HG03520 (cell line): ENCODE measurements around the gene APOBEC3B.
A peak's percentile ranks its signal among the peaks of the same experiment; 100 is the strongest.
"Not testable (repeated sequence)": the region's sequence is repeated elsewhere in the genome, so short reads cannot be mapped to it uniquely, and the experiment has no call there.

Experiments
- ATAC-seq: cut with Tn5 transposase; IDR thresholded peaks from one replicate; pipeline ENCODE4 v1.9.1; 2021; ENCODE audit warnings: mild to moderate bottlenecking, moderate library complexity; ENCODE audit not compliant: unreplicated experiment

The APOBEC3B gene

DNA sequence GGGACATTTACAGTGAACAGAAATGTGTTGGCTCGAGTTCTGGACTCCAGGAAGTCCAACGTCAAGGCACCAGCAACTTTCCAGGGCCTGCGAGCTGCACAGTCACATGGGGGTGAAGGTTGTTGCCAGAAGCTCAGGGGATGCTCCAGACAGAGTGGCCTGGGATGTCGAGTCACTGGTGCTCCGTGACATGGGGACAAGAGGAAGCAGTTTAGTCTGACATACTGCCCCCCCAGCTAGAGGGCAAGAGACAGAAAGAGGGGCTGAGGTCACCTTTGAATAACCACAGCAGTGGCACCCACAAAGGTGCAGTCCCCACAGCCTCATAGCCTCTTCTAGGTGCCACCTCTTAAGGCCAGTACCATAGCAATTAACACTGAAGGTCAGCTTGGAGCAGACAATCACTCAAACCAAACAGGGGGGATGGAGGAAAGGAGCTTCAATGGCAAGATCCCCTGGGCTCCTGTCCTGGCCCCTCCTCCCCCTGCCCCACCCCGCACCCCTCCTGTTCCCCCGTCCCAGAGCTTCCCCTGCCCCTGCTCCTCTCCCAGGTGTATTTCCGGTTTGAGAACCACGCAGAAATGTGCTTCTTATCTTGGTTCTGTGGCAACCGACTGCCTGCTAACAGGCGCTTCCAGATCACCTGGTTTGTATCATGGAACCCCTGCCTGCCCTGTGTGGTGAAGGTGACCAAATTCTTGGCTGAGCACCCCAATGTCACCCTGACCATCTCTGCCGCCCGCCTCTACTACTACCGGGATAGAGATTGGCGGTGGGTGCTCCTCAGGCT lies 42.6 kb downstream of the APOBEC3B start:
- ATAC-seq: no peak

GRCh38 chr22:39026509-39027150 lies 44.5 kb downstream of the APOBEC3B start:
- ATAC-seq: no peak

DNA sequence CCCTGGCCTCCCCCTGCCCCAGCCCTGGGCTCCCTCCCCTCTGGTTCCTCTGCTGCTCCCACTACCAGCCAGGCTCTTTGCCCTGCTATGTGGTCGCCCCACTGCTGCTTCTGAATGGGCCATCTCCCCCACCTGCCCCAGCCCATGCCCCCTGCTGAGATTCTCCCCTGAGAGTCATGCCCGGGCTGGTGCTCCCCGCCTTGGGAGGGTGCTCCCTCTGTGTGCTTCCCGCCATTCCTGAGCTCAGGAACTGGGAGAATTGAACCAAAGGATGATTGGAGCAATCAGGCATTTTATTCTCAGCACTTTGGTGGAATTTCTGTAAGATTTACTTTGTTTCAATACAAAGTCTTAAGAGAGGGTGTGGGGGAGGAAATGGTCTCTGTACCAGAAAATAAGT lies 45.6 kb downstream of the APOBEC3B start:
- no peak for ATAC-seq

DNA sequence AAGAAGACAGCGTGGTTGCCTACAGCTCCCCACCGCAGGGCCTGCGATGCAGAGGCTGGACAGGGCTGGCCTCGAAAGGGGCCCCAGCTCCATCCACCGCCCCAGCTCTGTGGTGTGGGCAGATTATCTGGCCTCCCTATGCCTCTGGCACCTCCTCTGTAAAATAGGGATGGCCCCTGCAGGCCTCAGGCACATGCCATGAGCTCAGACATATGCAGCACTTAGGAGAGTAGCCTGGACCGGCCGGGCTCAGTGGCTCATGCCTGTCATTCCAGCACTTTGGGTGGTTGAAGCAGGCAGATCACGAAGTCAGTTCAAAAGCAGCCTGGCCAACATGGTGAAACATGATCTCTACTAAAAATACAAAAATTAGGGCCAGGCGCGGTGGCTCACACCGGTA lies 46.1 kb downstream of the APOBEC3B start:
- no peak for ATAC-seq

- no peak for ATAC-seq
Observed at GRCh38 chr22:39029227-39029626, 47.1 kb downstream of the APOBEC3B start.

- ATAC-seq: no peak
Observed at GRCh38 chr22:39030705-39031104, 48.6 kb downstream of the APOBEC3B start.

DNA sequence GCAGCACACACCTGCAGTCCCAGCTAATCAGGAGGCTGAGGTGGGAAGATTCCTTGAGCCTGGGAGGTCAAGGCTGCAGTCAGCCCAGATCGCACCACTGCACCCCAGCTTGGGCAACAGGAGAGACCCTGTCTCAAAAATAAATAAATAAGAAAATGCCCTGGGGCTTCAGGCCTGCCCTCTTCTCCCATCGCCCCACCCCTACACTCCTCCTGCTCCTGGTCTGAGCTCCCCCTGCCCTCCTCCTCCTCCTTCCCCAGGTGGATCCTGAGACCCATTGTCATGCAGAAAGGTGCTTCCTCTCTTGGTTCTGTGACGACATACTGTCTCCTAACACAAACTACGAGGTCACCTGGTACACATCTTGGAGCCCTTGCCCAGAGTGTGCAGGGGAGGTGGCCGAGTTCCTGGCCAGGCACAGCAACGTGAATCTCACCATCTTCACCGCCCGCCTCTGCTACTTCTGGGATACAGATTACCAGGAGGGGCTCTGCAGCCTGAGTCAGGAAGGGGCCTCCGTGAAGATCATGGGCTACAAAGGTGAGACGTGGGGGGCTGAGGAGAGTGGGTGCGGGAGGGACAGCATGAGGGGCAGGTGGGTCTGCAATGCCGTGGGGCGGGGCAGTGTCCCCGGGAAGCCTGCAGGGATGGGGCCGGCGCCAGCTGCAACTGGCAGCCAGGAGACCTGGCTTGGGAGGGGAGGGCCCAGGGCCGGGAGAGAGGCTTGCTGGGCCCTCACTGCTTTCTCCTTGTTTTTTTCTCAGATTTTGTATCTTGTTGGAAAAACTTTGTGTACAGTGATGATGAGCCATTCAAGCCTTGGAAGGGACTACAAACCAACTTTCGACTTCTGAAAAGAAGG lies 49.5 kb downstream of the APOBEC3B start:
- not testable (repeated sequence) for ATAC-seq

- ATAC-seq: not testable (repeated sequence)
Observed at GRCh38 chr22:39037071-39037470, 54.9 kb downstream of the APOBEC3B start.

DNA sequence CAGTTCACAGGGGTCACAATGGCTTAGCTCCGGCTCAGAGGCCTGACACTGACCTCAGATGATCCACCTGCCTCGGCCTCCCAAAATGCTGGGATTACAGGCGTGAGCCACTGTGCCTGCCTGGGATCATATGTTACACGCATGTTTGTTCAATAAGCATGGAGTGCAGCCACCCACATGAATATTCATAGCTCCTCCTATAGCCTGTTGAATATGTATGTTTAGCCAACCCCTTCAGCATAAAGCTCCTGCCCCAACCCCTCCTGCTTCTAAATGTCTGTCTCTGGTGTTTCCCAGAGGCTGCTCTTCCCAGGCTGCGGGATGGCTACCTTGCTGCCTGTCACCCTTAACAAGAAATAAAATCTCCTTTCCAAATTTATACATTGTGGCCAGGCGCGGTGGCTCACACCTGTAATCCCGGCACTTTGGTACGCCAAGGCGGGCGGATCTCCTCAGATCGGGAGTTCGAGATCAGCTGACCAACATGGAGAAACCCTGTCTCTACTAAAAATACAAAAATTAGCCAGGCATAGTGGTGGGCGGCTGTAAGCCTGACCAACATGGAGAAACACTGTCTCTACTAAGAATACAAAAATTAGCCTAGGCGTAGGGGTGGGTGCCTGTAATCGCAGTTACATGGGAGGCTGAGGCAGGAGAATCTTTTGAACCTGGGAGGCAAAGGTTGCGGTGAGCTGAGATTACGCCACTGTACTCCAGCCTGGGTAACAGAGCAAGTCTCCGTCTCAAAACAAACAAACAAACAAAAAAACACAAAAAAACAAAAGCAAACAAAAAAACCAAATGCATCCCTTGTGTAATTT lies 57.4 kb downstream of the APOBEC3B start:
- no peak for ATAC-seq

DNA sequence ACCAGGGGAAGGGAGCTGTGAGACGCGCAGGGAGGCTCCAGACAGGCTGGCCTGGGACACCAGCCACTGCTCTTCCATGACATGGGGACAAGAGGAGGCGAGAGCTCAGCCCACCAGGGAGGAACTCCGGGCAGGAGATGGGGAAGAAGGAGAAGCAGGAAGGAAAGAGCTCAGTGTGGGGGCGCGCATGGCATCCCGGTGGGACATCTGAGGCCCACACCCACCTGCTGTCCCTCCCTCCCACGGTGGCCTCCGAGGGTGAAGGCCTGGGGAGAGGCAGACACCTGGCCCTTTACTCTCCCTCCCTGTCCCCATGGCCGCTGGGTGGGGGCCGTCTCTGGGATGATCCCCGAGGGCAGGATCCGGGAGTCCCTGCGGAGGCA lies 58.0 kb downstream of the APOBEC3B start:
- not testable (repeated sequence) for ATAC-seq

DNA sequence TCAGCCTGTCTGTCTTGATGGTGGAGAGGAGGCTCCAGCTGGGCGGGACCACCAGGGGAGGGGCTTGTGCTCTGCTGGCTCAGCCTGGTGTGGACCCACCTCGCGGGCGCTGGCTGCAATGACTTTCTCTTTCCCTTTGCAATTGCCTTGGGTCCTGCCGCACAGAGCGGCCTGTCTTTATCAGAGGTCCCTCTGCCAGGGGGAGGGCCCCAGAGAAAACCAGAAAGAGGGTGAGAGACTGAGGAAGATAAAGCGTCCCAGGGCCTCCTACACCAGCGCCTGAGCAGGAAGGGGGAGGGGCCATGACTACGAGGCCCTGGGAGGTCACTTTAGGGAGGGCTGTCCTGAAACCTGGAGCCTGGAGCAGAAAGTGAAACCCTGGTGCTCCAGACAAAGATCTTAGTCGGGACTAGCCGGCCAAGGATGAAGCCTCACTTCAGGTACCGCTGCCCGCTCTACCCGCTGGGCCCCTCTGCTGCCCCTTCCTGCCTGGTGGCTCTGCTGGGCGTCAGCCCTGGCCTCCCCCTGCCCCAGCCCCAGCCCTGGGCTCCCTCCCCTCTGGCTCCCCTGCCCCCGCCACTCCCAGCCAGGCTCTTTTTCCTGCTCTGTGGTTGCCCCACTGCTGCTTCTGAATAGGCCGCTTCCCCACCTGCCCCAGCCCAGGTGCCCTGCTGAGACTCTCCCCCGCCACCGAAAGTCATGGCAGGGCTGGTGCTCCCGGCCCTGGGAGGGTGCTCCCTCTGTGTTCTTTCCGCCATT lies 58.6 kb downstream of the APOBEC3B start, which contains the start of gene APOBEC3F:
Gene APOBEC3F, plus strand, starts transcription at position 327 of the 759 bp plus-strand sequence. Its CDS starts 97 bp downstream, at position 424.
- peak; percentile 71 for ATAC-seq

GRCh38 chr22:39041908-39042307 lies 59.8 kb downstream of the APOBEC3B start:
- no peak for ATAC-seq
